ENCODE results near the gene AIF1L. TPM values are rescaled to one million over a fixed set of nuclear protein-coding genes. Genes with fewer than 3 reads are reported as not detected.

The AIF1L gene
- total RNA-seq, 4 donors from 2014 or later: 42.9 to 55.9 (median 50.0) TPM

DNA sequence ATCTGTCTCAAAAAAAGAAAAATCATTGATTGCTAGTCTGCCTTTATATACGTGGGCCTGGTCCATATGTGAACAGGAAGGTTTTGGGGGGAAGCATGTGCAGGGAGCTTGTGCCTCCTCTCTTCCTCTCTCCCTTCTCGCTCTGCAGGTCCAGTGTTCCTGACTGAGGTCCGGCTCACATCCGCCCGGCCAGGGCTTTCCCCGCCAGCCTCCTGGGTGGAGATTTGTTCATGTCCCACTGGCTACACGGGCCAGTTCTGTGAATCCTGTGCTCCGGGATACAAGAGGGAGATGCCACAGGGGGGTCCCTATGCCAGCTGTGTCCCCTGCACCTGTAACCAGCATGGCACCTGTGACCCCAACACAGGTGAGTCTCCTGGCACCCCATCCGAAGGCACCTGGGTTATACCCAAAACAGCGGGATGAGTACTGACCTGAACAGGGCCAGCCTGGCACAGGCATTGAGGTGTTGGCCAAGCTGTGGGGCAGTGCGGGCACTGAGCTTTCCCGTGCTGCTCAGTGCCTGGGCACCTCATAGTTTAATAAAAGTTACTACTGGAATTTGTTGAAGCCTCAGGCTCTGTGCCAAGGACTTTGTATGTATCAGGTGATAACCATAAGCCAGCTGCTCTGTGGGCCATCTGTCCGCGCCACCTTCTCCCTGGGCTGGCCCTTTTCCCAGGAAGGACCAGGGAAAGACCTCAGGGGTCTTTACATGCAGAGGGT lies 39.4 kb upstream of the AIF1L start:
- Histone ChIP-seq H3K4me1 (no peaks in the 10 kb centered on the region), H3K27me3 (no peaks in the 10 kb centered on the region), H3K4me3 (no peak overlapping the region), H3K9me3 (no peaks in the 10 kb centered on the region), H3K36me3 (no peaks in the 10 kb centered on the region), H3K27ac (no peak overlapping the region)
- TF ChIP-seq, protein P1, sequence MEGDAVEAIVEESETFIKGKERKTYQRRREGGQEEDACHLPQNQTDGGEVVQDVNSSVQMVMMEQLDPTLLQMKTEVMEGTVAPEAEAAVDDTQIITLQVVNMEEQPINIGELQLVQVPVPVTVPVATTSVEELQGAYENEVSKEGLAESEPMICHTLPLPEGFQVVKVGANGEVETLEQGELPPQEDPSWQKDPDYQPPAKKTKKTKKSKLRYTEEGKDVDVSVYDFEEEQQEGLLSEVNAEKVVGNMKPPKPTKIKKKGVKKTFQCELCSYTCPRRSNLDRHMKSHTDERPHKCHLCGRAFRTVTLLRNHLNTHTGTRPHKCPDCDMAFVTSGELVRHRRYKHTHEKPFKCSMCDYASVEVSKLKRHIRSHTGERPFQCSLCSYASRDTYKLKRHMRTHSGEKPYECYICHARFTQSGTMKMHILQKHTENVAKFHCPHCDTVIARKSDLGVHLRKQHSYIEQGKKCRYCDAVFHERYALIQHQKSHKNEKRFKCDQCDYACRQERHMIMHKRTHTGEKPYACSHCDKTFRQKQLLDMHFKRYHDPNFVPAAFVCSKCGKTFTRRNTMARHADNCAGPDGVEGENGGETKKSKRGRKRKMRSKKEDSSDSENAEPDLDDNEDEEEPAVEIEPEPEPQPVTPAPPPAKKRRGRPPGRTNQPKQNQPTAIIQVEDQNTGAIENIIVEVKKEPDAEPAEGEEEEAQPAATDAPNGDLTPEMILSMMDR (IDR thresholded peaks at IDR 0.05): no peak
- no peak for TF ChIP-seq EP300 (IDR thresholded peaks at IDR 0.05)
- no peak for TF ChIP-seq POLR2A (IDR thresholded peaks at IDR 0.05)
- no peak for DNase-seq (ENCODE audit: low spot score in 2 of 2)
- 83 to 94% methylated on average over 12 to 13 of the region's 14 CpGs for WGBS, 2 donors

DNA sequence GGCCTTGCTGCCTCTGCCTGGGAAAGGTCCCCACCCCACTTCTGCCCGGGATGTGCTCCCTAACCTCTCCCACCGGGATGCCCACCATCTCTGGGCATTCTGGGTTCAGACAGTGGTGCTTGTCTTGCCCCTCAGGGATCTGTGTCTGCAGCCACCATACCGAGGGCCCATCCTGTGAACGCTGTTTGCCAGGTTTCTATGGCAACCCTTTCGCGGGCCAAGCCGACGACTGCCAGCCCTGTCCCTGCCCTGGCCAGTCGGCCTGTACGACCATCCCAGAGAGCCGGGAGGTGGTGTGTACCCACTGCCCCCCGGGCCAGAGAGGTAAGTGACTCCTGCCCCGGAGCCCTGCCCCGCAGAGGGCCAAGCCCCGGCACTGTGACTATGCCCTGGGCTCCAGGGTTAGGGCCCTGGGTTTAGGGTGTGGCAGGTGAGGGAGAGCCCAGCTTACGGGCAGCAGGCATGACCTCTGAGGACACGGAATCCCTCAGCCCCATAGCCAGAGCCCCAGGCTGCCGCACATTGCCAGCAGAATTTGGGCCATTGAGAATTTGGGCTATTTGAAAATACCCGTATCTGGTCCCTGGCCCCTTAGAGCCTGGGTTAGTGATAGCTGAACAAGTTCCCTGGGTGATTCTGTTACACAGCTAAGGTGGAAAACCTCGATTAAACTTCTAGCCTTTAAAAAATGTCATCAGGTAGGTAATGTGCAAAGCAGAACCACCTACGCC lies 35.3 kb upstream of the AIF1L start:
- WGBS, 2 donors: 59 to 80% methylated on average over 13 to 16 of the region's 21 CpGs
- H3K4me3 ChIP-seq: no peak overlapping the region

DNA sequence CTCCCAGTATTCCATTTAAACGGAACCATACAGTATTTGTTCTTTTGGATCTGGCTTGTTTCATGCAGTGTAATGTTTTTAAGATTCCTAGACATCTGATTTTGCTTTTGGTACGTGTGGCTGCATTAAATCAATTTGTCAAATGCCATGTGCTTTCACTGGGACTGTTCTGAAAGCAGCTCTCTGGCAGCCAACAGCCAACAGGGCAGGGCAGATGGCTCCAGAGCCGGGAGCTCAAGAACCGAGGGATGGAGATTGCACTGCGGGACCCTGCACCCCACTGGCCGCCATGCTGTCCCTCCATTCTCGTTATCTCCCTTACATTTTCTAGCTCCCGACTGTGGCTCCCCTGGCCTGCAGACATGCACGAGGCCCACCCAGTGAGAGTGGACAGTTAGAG lies 33.4 kb upstream of the AIF1L start:
- TF ChIP-seq, protein P1 (IDR thresholded peaks at IDR 0.05): no peak
- TF ChIP-seq POLR2A (IDR thresholded peaks at IDR 0.05) (no peak), EP300 (IDR thresholded peaks at IDR 0.05) (no peak)
- Histone ChIP-seq H3K36me3 (no peaks in the 10 kb centered on the region), H3K4me1 (no peaks in the 10 kb centered on the region), H3K27ac (no peak overlapping the region), H3K9me3 (no peaks in the 10 kb centered on the region), H3K4me3 (no peak overlapping the region), H3K27me3 (peaks cover 0 to 5% of the 10 kb centered on the region in 2 donors)
- no peak for DNase-seq (ENCODE audit: low spot score in 2 of 2)
- 63 to 71% methylated on average over 9 of the region's 9 CpGs for WGBS, 2 donors

More for the DNA sequence above, 35.3 kb upstream of the AIF1L start:
- Histone ChIP-seq H3K27me3 (peaks cover 0 to 5% of the 10 kb centered on the region in 2 donors), H3K27ac (no peak overlapping the region), H3K9me3 (no peaks in the 10 kb centered on the region), H3K4me1 (no peaks in the 10 kb centered on the region), H3K36me3 (no peaks in the 10 kb centered on the region)
- TF ChIP-seq POLR2A (IDR thresholded peaks at IDR 0.05) (no peak), EP300 (IDR thresholded peaks at IDR 0.05) (no peak)
- TF ChIP-seq, protein P1 (IDR thresholded peaks at IDR 0.05): no peak
- no peak for DNase-seq (ENCODE audit: low spot score in 2 of 2)

DNA sequence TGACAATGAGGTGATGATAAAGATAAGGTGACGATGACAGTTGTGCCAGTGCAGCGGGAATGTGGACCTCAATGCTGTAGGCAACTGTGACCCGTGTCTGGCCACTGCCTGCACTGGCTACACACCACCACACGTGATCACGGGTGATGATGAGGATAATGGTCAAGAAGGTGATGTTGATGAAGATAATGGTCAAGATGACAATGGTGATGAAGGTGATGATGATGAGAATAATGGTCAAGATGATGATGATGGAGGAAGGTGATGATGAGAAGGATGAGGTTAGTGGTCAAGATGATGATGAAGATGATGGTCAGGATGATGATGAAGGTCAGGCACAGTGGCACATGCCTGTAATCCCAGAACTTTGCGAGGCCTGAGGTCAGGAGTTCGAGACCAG lies 30.7 kb upstream of the AIF1L start:
- DNase-seq (ENCODE audit: low spot score in 2 of 2): no peak
- H3K27ac ChIP-seq: no peak overlapping the region
- H3K27me3 ChIP-seq: peaks cover 0 to 5% of the 10 kb centered on the region in 2 donors
- no peaks in the 10 kb centered on the region for H3K9me3 ChIP-seq
- WGBS, 2 donors: 94 to 95% methylated on average over 7 of the region's 7 CpGs
- no peaks in the 10 kb centered on the region for H3K4me1 ChIP-seq
- TF ChIP-seq EP300 (IDR thresholded peaks at IDR 0.05): no peak
- TF ChIP-seq, protein P1 (IDR thresholded peaks at IDR 0.05): no peak
- no peak for TF ChIP-seq POLR2A (IDR thresholded peaks at IDR 0.05)
- H3K36me3 ChIP-seq: no peaks in the 10 kb centered on the region
- H3K4me3 ChIP-seq: no peak overlapping the region

DNA sequence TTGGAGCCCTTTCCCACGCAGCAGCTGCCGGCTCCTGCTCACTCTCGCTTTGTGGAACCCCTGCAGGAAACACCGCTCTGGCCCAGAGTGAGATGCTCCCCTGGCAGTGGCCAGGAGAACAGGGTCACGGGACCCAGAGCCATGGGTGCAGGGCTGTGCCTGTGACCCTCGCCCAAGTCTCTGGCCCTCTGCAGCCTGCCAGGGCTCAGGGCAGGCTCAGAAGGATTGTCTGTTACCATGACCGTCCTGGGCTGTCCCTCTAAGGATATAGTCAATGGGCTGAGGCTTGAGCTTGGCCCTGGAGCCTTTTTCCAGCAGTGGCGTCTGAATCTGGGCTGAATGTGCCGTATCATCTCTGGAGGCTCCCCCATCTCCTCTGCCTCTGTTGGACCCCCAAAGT lies 28.7 kb upstream of the AIF1L start:
- WGBS, 2 donors: 56 to 59% methylated on average over 7 to 9 of the region's 9 CpGs
- Histone ChIP-seq H3K4me3 (no peak overlapping the region), H3K4me1 (no peaks in the 10 kb centered on the region), H3K27me3 (peaks cover 0 to 5% of the 10 kb centered on the region in 2 donors), H3K9me3 (no peaks in the 10 kb centered on the region), H3K36me3 (no peaks in the 10 kb centered on the region), H3K27ac (no peak overlapping the region)
- TF ChIP-seq EP300 (IDR thresholded peaks at IDR 0.05): no peak
- TF ChIP-seq, protein P1 (IDR thresholded peaks at IDR 0.05): no peak
- no peak for TF ChIP-seq POLR2A (IDR thresholded peaks at IDR 0.05)
- no peak for DNase-seq (ENCODE audit: low spot score in 2 of 2)
